Natural killer cell (primary cell): ENCODE data around the gene FSTL4. TPM values are rescaled to one million over a fixed set of nuclear protein-coding genes. Genes with fewer than 3 reads are reported as not detected.
A peak's percentile ranks its signal among the peaks of the same experiment; 100 is the strongest.

ENCODE experiments used
- ATAC-seq, 3 donors: fragments of 150-1000 bp in 2 of 3; fragments of 200-7000 bp in 1 of 3; cut with Tn5 transposase; 1 replicate in 1 of 3; 2 replicates in 2 of 3; pipeline ENCODE4 v1.10.0; 2021; ENCODE audit warnings: mild to moderate bottlenecking in 2 of 3, moderate library complexity in 2 of 3
- DNase-seq, 2 donors: peaks; one replicate each; pipeline versions ENCODE4 v3.0.0 to v3.0.0-alpha.2; 2013 to 2021; ENCODE audit warnings: mixed read lengths in 1 of 2
- H3K27ac ChIP-seq: one replicate; pipeline ENCODE4 v1.5.1; 2013; ENCODE audit warnings: mild to moderate bottlenecking, low read length
- H3K27me3 ChIP-seq: one replicate; pipeline ENCODE4 v1.6.1; 2013; ENCODE audit warnings: low read length; ENCODE audit not compliant: control insufficient read depth, insufficient read depth
- H3K36me3 ChIP-seq: one replicate; pipeline ENCODE4 v1.6.1; 2013; ENCODE audit warnings: low read length; ENCODE audit not compliant: control insufficient read depth, insufficient read depth
- H3K4me1 ChIP-seq: one replicate; pipeline ENCODE4 v1.6.1; 2013; ENCODE audit warnings: low read length; ENCODE audit not compliant: control insufficient read depth, insufficient read depth
- H3K4me3 ChIP-seq: one replicate; pipeline ENCODE4 v1.5.1; 2013; ENCODE audit warnings: low read length
- H3K9me3 ChIP-seq: one replicate; pipeline ENCODE4 v1.6.1; 2013; ENCODE audit warnings: low read length; ENCODE audit not compliant: control insufficient read depth, insufficient read depth
- H3K27ac Mint-ChIP-seq, 2 donors: one replicate each; pipeline ENCODE4 v1.8.0; 2022; ENCODE audit warnings: mild to moderate bottlenecking in 2 of 2, mixed read lengths in 2 of 2, moderate library complexity in 1 of 2
- H3K27me3 Mint-ChIP-seq, 2 donors: one replicate each; pipeline ENCODE4 v1.8.0; 2022; ENCODE audit warnings: low read depth in 2 of 2, mixed read lengths in 2 of 2
- H3K36me3 Mint-ChIP-seq: one replicate; pipeline ENCODE4 v1.8.0; 2022; ENCODE audit warnings: mixed read lengths
- H3K4me1 Mint-ChIP-seq, 2 donors: one replicate each; pipeline ENCODE4 v1.8.0; 2022; ENCODE audit warnings: mixed read lengths in 2 of 2
- H3K4me3 Mint-ChIP-seq: one replicate; pipeline ENCODE4 v1.8.0; 2022; ENCODE audit warnings: mild to moderate bottlenecking, moderate library complexity, mixed read lengths
- H3K9me3 Mint-ChIP-seq, 2 donors: one replicate each; pipeline ENCODE4 v1.8.0; 2022; ENCODE audit warnings: mixed read lengths in 2 of 2
- WGBS: methylation state at CpG from one replicate; pipeline ENCODE4 v1.1.7; 2013; ENCODE audit warnings: missing lambda C conversion rate; ENCODE audit not compliant: insufficient coverage; 5-methylcytosine and 5-hydroxymethylcytosine counted together
- intact Hi-C: fragments of 100-400 bp; cut with micrococcal nuclease; formaldehyde crosslinking; loops from one replicate; pipeline ENCODE4 v1.14.2; 2022
- total RNA-seq, 4 donors: library from RNA; stranded (reverse); fragments of 120-200 nt in 1 of 4; gene quantifications; one replicate each; pipeline versions ENCODE4 v1.2.3 to v1.2.4, GENCODE V29; 2013 to 2022
- TF ChIP-seq, protein P1 (sequence below): fragments of 200-600 bp; IDR thresholded peaks from one replicate; pipeline ENCODE4 v1.8.0; 2022; ENCODE audit warnings: antibody characterized with exemption

Gene FSTL4
- total RNA-seq, 3 donors from 2014 or later (not counting 1 experiment from before 2014, with no cell fraction given): 0.11 to 0.75 (median 0.55) TPM

DNA sequence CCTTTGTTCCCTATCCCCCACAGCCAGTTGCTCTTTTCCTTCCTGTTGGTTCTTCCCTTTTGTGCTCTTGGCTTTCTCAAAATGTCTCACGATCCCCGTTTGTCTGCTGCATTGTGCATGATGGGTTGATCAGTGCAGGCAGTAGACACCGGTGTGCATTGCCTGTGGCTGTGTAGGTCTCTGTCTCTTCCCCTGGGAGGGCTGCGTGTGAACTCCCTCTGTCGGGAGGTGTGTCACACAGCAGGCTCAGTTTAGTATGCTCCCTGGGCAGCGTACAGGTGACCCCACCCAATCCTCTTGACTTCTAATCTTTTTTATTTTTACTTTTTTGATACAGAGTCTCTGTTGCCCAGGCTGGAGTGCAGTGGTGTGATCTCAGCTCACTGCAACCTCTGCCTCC lies 265.3 kb downstream of the FSTL4 start:
- H3K4me1 ChIP-seq: no peaks in the 10 kb centered on the region
- no peak for ATAC-seq
- intact Hi-C loops: no loop called here

DNA sequence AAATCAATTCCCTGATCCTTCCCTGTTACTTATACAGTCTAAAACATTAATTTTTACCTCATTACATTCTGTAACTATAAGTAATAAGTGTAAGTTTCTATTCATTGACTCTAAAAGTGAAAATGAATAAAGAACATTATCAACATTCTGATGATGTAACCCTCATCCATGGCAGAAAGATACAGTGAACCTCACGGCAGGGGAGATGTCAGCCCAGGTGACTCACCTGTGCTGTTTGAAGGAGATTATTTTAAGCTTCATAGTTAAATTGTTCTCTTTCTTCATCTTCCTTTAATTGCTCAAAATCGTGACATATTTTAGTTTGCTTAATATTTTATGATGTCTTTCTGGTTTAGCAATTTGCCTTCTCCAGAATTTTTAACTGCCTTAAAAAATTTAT lies 268.1 kb downstream of the FSTL4 start:
- peaks cover 20 to 22% of the 10 kb centered on the region in 2 donors for H3K27me3 Mint-ChIP-seq
- no peak for ATAC-seq
- Histone ChIP-seq H3K4me3 (no peak overlapping the region), H3K27me3 (no peaks in the 10 kb centered on the region), H3K27ac (no peak overlapping the region), H3K9me3 (no peaks in the 10 kb centered on the region), H3K36me3 (no peaks in the 10 kb centered on the region), H3K4me1 (no peaks in the 10 kb centered on the region)
- DNase-seq: no peak
- intact Hi-C loops: no loop called here
- TF ChIP-seq, protein P1, sequence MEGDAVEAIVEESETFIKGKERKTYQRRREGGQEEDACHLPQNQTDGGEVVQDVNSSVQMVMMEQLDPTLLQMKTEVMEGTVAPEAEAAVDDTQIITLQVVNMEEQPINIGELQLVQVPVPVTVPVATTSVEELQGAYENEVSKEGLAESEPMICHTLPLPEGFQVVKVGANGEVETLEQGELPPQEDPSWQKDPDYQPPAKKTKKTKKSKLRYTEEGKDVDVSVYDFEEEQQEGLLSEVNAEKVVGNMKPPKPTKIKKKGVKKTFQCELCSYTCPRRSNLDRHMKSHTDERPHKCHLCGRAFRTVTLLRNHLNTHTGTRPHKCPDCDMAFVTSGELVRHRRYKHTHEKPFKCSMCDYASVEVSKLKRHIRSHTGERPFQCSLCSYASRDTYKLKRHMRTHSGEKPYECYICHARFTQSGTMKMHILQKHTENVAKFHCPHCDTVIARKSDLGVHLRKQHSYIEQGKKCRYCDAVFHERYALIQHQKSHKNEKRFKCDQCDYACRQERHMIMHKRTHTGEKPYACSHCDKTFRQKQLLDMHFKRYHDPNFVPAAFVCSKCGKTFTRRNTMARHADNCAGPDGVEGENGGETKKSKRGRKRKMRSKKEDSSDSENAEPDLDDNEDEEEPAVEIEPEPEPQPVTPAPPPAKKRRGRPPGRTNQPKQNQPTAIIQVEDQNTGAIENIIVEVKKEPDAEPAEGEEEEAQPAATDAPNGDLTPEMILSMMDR: no peak
- no peaks in the 10 kb centered on the region for H3K4me1 Mint-ChIP-seq
- H3K9me3 Mint-ChIP-seq: no peaks in the 10 kb centered on the region
- no peak overlapping the region for H3K27ac Mint-ChIP-seq
- no CpG with 5 or more reads among the region's 2 CpGs for WGBS
- no peaks in the 10 kb centered on the region for H3K36me3 Mint-ChIP-seq
- no peak overlapping the region for H3K4me3 Mint-ChIP-seq

More for the DNA sequence above, 265.3 kb downstream of the FSTL4 start:
- H3K9me3 Mint-ChIP-seq: no peaks in the 10 kb centered on the region
- no peak overlapping the region for H3K27ac Mint-ChIP-seq
- Histone ChIP-seq H3K36me3 (no peaks in the 10 kb centered on the region), H3K9me3 (no peaks in the 10 kb centered on the region), H3K27ac (no peak overlapping the region), H3K27me3 (no peaks in the 10 kb centered on the region), H3K4me3 (no peak overlapping the region)
- H3K27me3 Mint-ChIP-seq: peaks cover 20 to 29% of the 10 kb centered on the region in 2 donors
- H3K36me3 Mint-ChIP-seq: no peaks in the 10 kb centered on the region
- H3K4me3 Mint-ChIP-seq: no peak overlapping the region
- H3K4me1 Mint-ChIP-seq: no peaks in the 10 kb centered on the region
- 56% methylated on average over 6 of the region's 6 CpGs for WGBS
- peak in 1 of 2 donors; percentile 14 for DNase-seq
- TF ChIP-seq, protein P1: no peak

DNA sequence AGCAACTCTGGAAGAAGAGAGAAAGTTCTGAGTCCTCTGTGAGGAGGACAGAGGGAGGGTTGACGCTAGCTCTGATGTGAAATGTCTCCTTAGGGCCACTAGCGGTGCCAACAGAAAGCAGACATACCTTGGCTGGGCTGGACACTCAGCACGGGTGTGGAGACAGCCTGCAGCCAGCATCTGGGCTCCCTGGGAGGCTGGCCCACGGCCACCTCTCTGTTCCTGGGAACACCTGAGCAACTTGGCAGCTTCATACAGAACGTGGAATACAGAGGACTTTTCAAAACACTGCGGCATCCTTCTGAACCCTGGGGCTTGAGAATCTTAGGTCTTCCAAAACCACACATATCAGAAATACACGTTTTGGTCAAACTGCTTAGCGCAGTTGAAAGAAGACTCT lies 269.1 kb downstream of the FSTL4 start:
- H3K9me3 ChIP-seq: no peaks in the 10 kb centered on the region
- no peaks in the 10 kb centered on the region for H3K36me3 Mint-ChIP-seq
- WGBS: 51% methylated on average over 8 of the region's 8 CpGs

More for the DNA sequence above, 269.1 kb downstream of the FSTL4 start:
- Mint-ChIP-seq H3K27ac (no peak overlapping the region), H3K4me1 (no peaks in the 10 kb centered on the region), H3K4me3 (no peak overlapping the region), H3K9me3 (no peaks in the 10 kb centered on the region), H3K27me3 (peaks cover 15 to 18% of the 10 kb centered on the region in 2 donors)
- no peak for ATAC-seq
- Histone ChIP-seq H3K4me3 (no peak overlapping the region), H3K4me1 (no peaks in the 10 kb centered on the region), H3K36me3 (no peaks in the 10 kb centered on the region), H3K27me3 (no peaks in the 10 kb centered on the region), H3K27ac (no peak overlapping the region)
- TF ChIP-seq, protein P1: no peak
- DNase-seq: no peak
- intact Hi-C loops: no loop called here
